ENCODE data around the gene ZBTB18.

The ZBTB18 gene

GRCh38 chr1:244064621-244065020 is 13.5 kb downstream of the ZBTB18 start:
- no peak for DNase-seq

- DNase-seq: no peak
Measured at GRCh38 chr1:244065063-244065793, 14.1 kb downstream of the ZBTB18 start.

GRCh38 chr1:244065960-244066388 is 14.9 kb downstream of the ZBTB18 start:
- no peak for DNase-seq

- no peak for DNase-seq
Measured at GRCh38 chr1:244066954-244067716, 16.1 kb downstream of the ZBTB18 start.

- DNase-seq: no peak
Measured at GRCh38 chr1:244067893-244068292, 16.8 kb downstream of the ZBTB18 start.

- DNase-seq: no peak
Measured at GRCh38 chr1:244068567-244068966, 17.5 kb downstream of the ZBTB18 start.

- no peak for DNase-seq
Measured at GRCh38 chr1:244069326-244069898, 18.3 kb downstream of the ZBTB18 start.

GRCh38 chr1:244074559-244075171 is 23.6 kb downstream of the ZBTB18 start:
- peak; percentile 70 to 76 for DNase-seq

GRCh38 chr1:244075247-244075722 is 24.2 kb downstream of the ZBTB18 start:
- DNase-seq: no peak

- no peak for DNase-seq
Measured at GRCh38 chr1:244076740-244077139, 25.7 kb downstream of the ZBTB18 start.

GRCh38 chr1:244077473-244078220 is 26.6 kb downstream of the ZBTB18 start:
- DNase-seq: no peak

- DNase-seq: no peak
Measured at GRCh38 chr1:244080343-244080929, 29.4 kb downstream of the ZBTB18 start.

GRCh38 chr1:244082969-244083368 is 31.9 kb downstream of the ZBTB18 start:
- no peak for DNase-seq

GRCh38 chr1:244083383-244083943 is 32.4 kb downstream of the ZBTB18 start:
- no peak for DNase-seq

- no peak for DNase-seq
Measured at GRCh38 chr1:244084763-244085162, 33.7 kb downstream of the ZBTB18 start.

GRCh38 chr1:244085891-244086290 is 34.8 kb downstream of the ZBTB18 start:
- no peak for DNase-seq

GRCh38 chr1:244087021-244087560 is 36.0 kb downstream of the ZBTB18 start:
- no peak for DNase-seq

- no peak for DNase-seq
Measured at GRCh38 chr1:244087611-244088010, 36.5 kb downstream of the ZBTB18 start.

GRCh38 chr1:244088161-244088560 is 37.1 kb downstream of the ZBTB18 start:
- no peak for DNase-seq

GRCh38 chr1:244089561-244089960 is 38.5 kb downstream of the ZBTB18 start:
- DNase-seq: no peak

- DNase-seq: no peak
Measured at GRCh38 chr1:244090645-244091044, 39.6 kb downstream of the ZBTB18 start.
